ENCODE results near the gene EFNB1.
A peak's percentile ranks its signal among the peaks of the same experiment; 100 is the strongest.

The EFNB1 gene

GRCh38 chrX:68844581-68844980, 15.8 kb downstream of the EFNB1 start:
- DNase-seq (ENCODE audit: low read depth) = no peak

- DNase-seq (ENCODE audit: low read depth) = peak; percentile 5
Observed at GRCh38 chrX:68846536-68846935, 17.7 kb downstream of the EFNB1 start.

GRCh38 chrX:68847172-68847571, 18.4 kb downstream of the EFNB1 start:
- no peak for DNase-seq (ENCODE audit: low read depth)

- no peak for DNase-seq (ENCODE audit: low read depth)
Observed at GRCh38 chrX:68848189-68848940, 19.5 kb downstream of the EFNB1 start.

GRCh38 chrX:68851082-68851481, 22.3 kb downstream of the EFNB1 start:
- DNase-seq (ENCODE audit: low read depth) = no peak

GRCh38 chrX:68852046-68852445, 23.2 kb downstream of the EFNB1 start:
- DNase-seq (ENCODE audit: low read depth) = no peak

- no peak for DNase-seq (ENCODE audit: low read depth)
Observed at GRCh38 chrX:68853665-68854251, 24.9 kb downstream of the EFNB1 start.

GRCh38 chrX:68865300-68865699, 36.5 kb downstream of the EFNB1 start:
- DNase-seq (ENCODE audit: low read depth) = no peak

GRCh38 chrX:68865926-68866325, 37.1 kb downstream of the EFNB1 start:
- no peak for DNase-seq (ENCODE audit: low read depth)

GRCh38 chrX:68867458-68868112, 38.8 kb downstream of the EFNB1 start:
- no peak for DNase-seq (ENCODE audit: low read depth)

GRCh38 chrX:68868316-68868715, 39.5 kb downstream of the EFNB1 start:
- DNase-seq (ENCODE audit: low read depth) = no peak

GRCh38 chrX:68868902-68869800, 40.3 kb downstream of the EFNB1 start:
- no peak for DNase-seq (ENCODE audit: low read depth)

GRCh38 chrX:68870357-68870756, 41.5 kb downstream of the EFNB1 start:
- DNase-seq (ENCODE audit: low read depth) = no peak

- no peak for DNase-seq (ENCODE audit: low read depth)
Observed at GRCh38 chrX:68872171-68872570, 43.4 kb downstream of the EFNB1 start.

- DNase-seq (ENCODE audit: low read depth) = no peak
Observed at GRCh38 chrX:68874076-68874475, 45.3 kb downstream of the EFNB1 start.

- DNase-seq (ENCODE audit: low read depth) = no peak
Observed at GRCh38 chrX:68876731-68877130, 47.9 kb downstream of the EFNB1 start.

- DNase-seq (ENCODE audit: low read depth) = no peak
Observed at GRCh38 chrX:68877606-68878005, 48.8 kb downstream of the EFNB1 start.

GRCh38 chrX:68878977-68879645, 50.3 kb downstream of the EFNB1 start:
- no peak for DNase-seq (ENCODE audit: low read depth)

- DNase-seq (ENCODE audit: low read depth) = no peak
Observed at GRCh38 chrX:68880846-68881552, 52.2 kb downstream of the EFNB1 start.

GRCh38 chrX:68881911-68882310, 53.1 kb downstream of the EFNB1 start:
- DNase-seq (ENCODE audit: low read depth) = no peak

GRCh38 chrX:68883800-68884199, 55.0 kb downstream of the EFNB1 start:
- DNase-seq (ENCODE audit: low read depth) = no peak

Data from EH (cell line).